Naive thymus-derived CD4-positive, alpha-beta T cell (primary cell): ENCODE results near the gene ZNF827. TPM values are rescaled to one million over a fixed set of nuclear protein-coding genes. Genes with fewer than 3 reads are reported as not detected.

Experiments used
- ATAC-seq: fragments of 150-1000 bp; cut with Tn5 transposase; 2 replicates; pipeline ENCODE4 v1.10.0; 2021; ENCODE audit warnings: mild to moderate bottlenecking, moderate library complexity
- CTCF ChIA-PET: fragments of 350-600 bp; sonication (Branson Sonifier 250); formaldehyde crosslinking; loops from one replicate; lab custom pipeline; 2021; ENCODE audit warnings: antibody characterized with exemption; lab: Charles Lee
- POLR2A ChIA-PET: fragments of 350-600 bp; sonication (Branson Sonifier 250); formaldehyde crosslinking; loops from one replicate; lab custom pipeline; 2021; ENCODE audit warnings: antibody characterized with exemption, inconsistent platforms; lab: Charles Lee
- DNase-seq, 9 donors: peaks; one replicate each; pipeline versions ENCODE4 v3.0.0 to v3.0.0-alpha.2; 2020 to 2022; ENCODE audit warnings: mixed read lengths in 1 of 9
- H3K27ac ChIP-seq: one replicate; pipeline ENCODE4 v1.7.0; 2013; ENCODE audit warnings: mild to moderate bottlenecking, low read depth, low read length, moderate library complexity
- H3K27me3 ChIP-seq, 2 donors: one replicate each; pipeline ENCODE4 v1.7.0; 2013; ENCODE audit warnings: low read length in 2 of 2, mild to moderate bottlenecking in 2 of 2, moderate library complexity in 2 of 2; ENCODE audit not compliant: control insufficient read depth in 2 of 2, insufficient read depth in 2 of 2
- H3K36me3 ChIP-seq, 3 experiments: 1 replicate in 2 of 3; 2 replicates in 1 of 3; pipeline ENCODE4 v1.7.0; 2013; ENCODE audit warnings: low read length in 3 of 3, mild to moderate bottlenecking in 3 of 3, moderate library complexity in 1 of 3; ENCODE audit not compliant: insufficient read depth in 3 of 3, control insufficient read depth in 2 of 3
- H3K4me1 ChIP-seq, 2 donors: one replicate each; pipeline ENCODE4 v1.7.0; 2013; ENCODE audit warnings: low read length in 2 of 2, mild to moderate bottlenecking in 2 of 2, moderate library complexity in 1 of 2; ENCODE audit not compliant: control insufficient read depth in 2 of 2, insufficient read depth in 2 of 2
- H3K4me3 ChIP-seq: 2 replicates; pipeline ENCODE4 v1.7.0; 2013; ENCODE audit warnings: mild to moderate bottlenecking, low read length
- H3K9me3 ChIP-seq, 3 experiments: 1 replicate in 2 of 3; 2 replicates in 1 of 3; pipeline ENCODE4 v1.7.0; 2013; ENCODE audit warnings: low read length in 3 of 3; ENCODE audit not compliant: control insufficient read depth in 2 of 3
- H3K27ac Mint-ChIP-seq, 9 donors: one replicate each; pipeline ENCODE4 v1.8.0; 2020 to 2022; ENCODE audit warnings: mixed read lengths in 9 of 9, mild to moderate bottlenecking in 8 of 9, moderate library complexity in 5 of 9, inconsistent platforms in 2 of 9
- H3K27me3 Mint-ChIP-seq, 5 donors: one replicate each; pipeline ENCODE4 v1.8.0; 2021 to 2022; ENCODE audit warnings: mixed read lengths in 5 of 5, mild to moderate bottlenecking in 1 of 5
- H3K36me3 Mint-ChIP-seq, 5 donors: one replicate each; pipeline ENCODE4 v1.8.0; 2020 to 2022; ENCODE audit warnings: mixed read lengths in 5 of 5, mild to moderate bottlenecking in 3 of 5, inconsistent platforms in 1 of 5
- H3K4me1 Mint-ChIP-seq, 7 donors: one replicate each; pipeline ENCODE4 v1.8.0; 2020 to 2022; ENCODE audit warnings: mixed read lengths in 7 of 7, mild to moderate bottlenecking in 3 of 7, inconsistent platforms in 1 of 7
- H3K4me3 Mint-ChIP-seq, 10 donors: one replicate each; pipeline ENCODE4 v1.8.0; 2020 to 2022; ENCODE audit warnings: mild to moderate bottlenecking in 10 of 10, mixed read lengths in 10 of 10, moderate library complexity in 6 of 10, inconsistent platforms in 2 of 10
- H3K9me3 Mint-ChIP-seq, 11 donors: one replicate each; pipeline ENCODE4 v1.8.0; 2020 to 2022; ENCODE audit warnings: mixed read lengths in 11 of 11, mild to moderate bottlenecking in 4 of 11, inconsistent platforms in 1 of 11, moderate library complexity in 1 of 11
- intact Hi-C, 2 donors: fragments of 100-400 bp; cut with micrococcal nuclease; formaldehyde crosslinking; loops; one replicate each; pipeline ENCODE4 v1.15.1; 2023
- polyA plus RNA-seq, 2 donors: library from polyadenylated mRNA; unstranded; fragments of 300-500 nt; fragmentation: Illumina TruSeq; gene quantifications; one replicate each; pipeline ENCODE4 v1.2.3, GENCODE V29; 2021
- total RNA-seq, 6 experiments: library from RNA in 5 of 6; stranded (reverse) in 5 of 6; gene quantifications; 1 replicate in 5 of 6; 2 replicates in 1 of 6; pipeline ENCODE4 v1.2.3 and lab custom pipeline; 2021 to 2026

Gene ZNF827
- total and polyA plus RNA-seq, 7 experiments from 2014 or later: 2.3 to 32.2 (median 21.7) TPM

GRCh38 chr4:145709336-145709735, 229.3 kb downstream of the ZNF827 start:
- DNase-seq (no peak), ATAC-seq (no peak)
- intact Hi-C loops: no loop called here
- H3K36me3 ChIP-seq: no peaks in the 10 kb centered on the region
- ChIA-PET CTCF (no interaction called here), POLR2A (no interaction called here)
- Mint-ChIP-seq H3K36me3 (peaks cover 0 to 9% (median 8%) of the 10 kb centered on the region in 5 donors), H3K9me3 (peaks cover 9 to 47% (median 24%) of the 10 kb centered on the region in 11 donors), H3K4me1 (peaks cover 0 to 5% (median 0%) of the 10 kb centered on the region in 7 donors), H3K27me3 (peaks cover 0 to 6% (median 5%) of the 10 kb centered on the region in 5 donors), H3K4me3 (no peak overlapping the region), H3K27ac (peak overlapping the region in 1 of 9 donors; percentile 23)
- no peak overlapping the region for H3K27ac ChIP-seq
- peaks cover 0 to 8% (median 0%) of the 10 kb centered on the region in 3 experiments for H3K9me3 ChIP-seq
- no peaks in the 10 kb centered on the region for H3K27me3 ChIP-seq
- no peak overlapping the region for H3K4me3 ChIP-seq
- no peaks in the 10 kb centered on the region for H3K4me1 ChIP-seq

Other genes starting within 250 kb of the ZNF827 start
- 10 to 100 TPM; 24.7 to 49.7 (median 46.2) TPM for gene LSM6, start 236.9 kb upstream of the ZNF827 start, total RNA-seq
- gene LSM6, start 236.9 kb upstream of the ZNF827 start, polyA plus RNA-seq: 10 to 100 TPM; 48.3 to 73.6 TPM